B cell (primary cell): ENCODE measurements around the gene STK16. TPM values are rescaled to one million over a fixed set of nuclear protein-coding genes. Genes with fewer than 3 reads are reported as not detected.

ENCODE experiments used
- ATAC-seq: fragments of 200-7000 bp; cut with Tn5 transposase; one replicate; pipeline ENCODE4 v1.10.0; 2021; ENCODE audit warnings: low read depth, mild to moderate bottlenecking, moderate number of reproducible peaks, moderate library complexity
- CTCF ChIA-PET: fragments of 350-600 bp; sonication (Branson Sonifier 250); formaldehyde crosslinking; loops from one replicate; lab custom pipeline; 2021; ENCODE audit warnings: antibody characterized with exemption, inconsistent platforms; lab: Charles Lee
- POLR2A ChIA-PET: fragments of 350-600 bp; sonication (Branson Sonifier 250); formaldehyde crosslinking; loops from one replicate; lab custom pipeline; 2021; ENCODE audit warnings: antibody characterized with exemption; lab: Charles Lee
- DNase-seq: peaks from one replicate; pipeline ENCODE4 v3.0.0; 2013
- H2AFZ ChIP-seq: 2 replicates; pipeline ENCODE4 v1.6.1; 2012; ENCODE audit warnings: mild to moderate bottlenecking, low read depth, low read length; ENCODE audit not compliant: insufficient read depth, poor library complexity, severe bottlenecking
- H3K27ac ChIP-seq, 2 donors: 1 replicate in 1 of 2; 2 replicates in 1 of 2; pipeline ENCODE4 v1.5.1; 2012 to 2013; ENCODE audit warnings: low read length in 2 of 2, mild to moderate bottlenecking in 2 of 2, moderate library complexity in 1 of 2
- H3K27me3 ChIP-seq, 4 experiments: fragments of 200-600 bp in 1 of 4; sonication (generic) in 1 of 4; replicated peaks in 1 of 4; 1 replicate in 2 of 4; 2 replicates in 2 of 4; pipeline versions ENCODE4 v1.6.1 to v1.7.0; 2013 to 2016; ENCODE audit warnings: low read length in 3 of 4, mild to moderate bottlenecking in 2 of 4, mixed read lengths in 1 of 4, moderate library complexity in 1 of 4; ENCODE audit not compliant: insufficient read depth in 4 of 4, control insufficient read depth in 3 of 4; ENCODE audit errors: control extremely low read depth in 1 of 4
- H3K36me3 ChIP-seq, 2 experiments: replicated peaks in 1 of 2; 1 replicate in 1 of 2; 2 replicates in 1 of 2; pipeline versions ENCODE4 v1.6.1 to v1.7.1; 2013; ENCODE audit warnings: low read length in 1 of 2; ENCODE audit not compliant: insufficient read depth in 2 of 2, control insufficient read depth in 1 of 2; ENCODE audit errors: control extremely low read depth in 1 of 2, extremely low read depth in 1 of 2
- H3K4me1 ChIP-seq, 2 donors: fragments of 200-600 bp in 1 of 2; sonication (generic) in 1 of 2; 1 replicate in 1 of 2; 2 replicates in 1 of 2; pipeline versions ENCODE4 v1.5.1 to v1.6.1; 2013 to 2017; ENCODE audit warnings: low read length in 2 of 2; ENCODE audit not compliant: control insufficient read depth in 2 of 2, insufficient read depth in 2 of 2
- H3K4me2 ChIP-seq: replicated peaks from 2 replicates; pipeline ENCODE3; 2012; ENCODE audit warnings: mild to moderate bottlenecking, low read depth, low read length; ENCODE audit not compliant: poor library complexity, severe bottlenecking
- H3K4me3 ChIP-seq, 5 experiments: fragments of 200-600 bp in 1 of 5; sonication (generic) in 1 of 5; 1 replicate in 3 of 5; 2 replicates in 2 of 5; pipeline versions ENCODE4 v1.5.1 to v1.7.0; 2011 to 2016; ENCODE audit warnings: low read length in 4 of 5, mild to moderate bottlenecking in 4 of 5, low read depth in 2 of 5, control low read depth in 1 of 5, moderate library complexity in 1 of 5; ENCODE audit not compliant: insufficient read depth in 1 of 5; ENCODE audit errors: control extremely low read depth in 1 of 5, extremely low read depth in 1 of 5
- H3K79me2 ChIP-seq: fragments of 200-600 bp; sonication (generic); one replicate; pipeline ENCODE4 v1.6.0; 2016; ENCODE audit warnings: low read length; ENCODE audit not compliant: control insufficient read depth, insufficient read depth
- H3K9ac ChIP-seq: fragments of 200-600 bp; sonication (generic); 2 replicates; pipeline ENCODE4 v1.6.1; 2017; ENCODE audit warnings: mild to moderate bottlenecking, low read length, moderate library complexity
- H3K9me3 ChIP-seq, 3 donors: one replicate each; pipeline versions ENCODE4 v1.6.1 to v1.7.1; 2013; ENCODE audit warnings: low read length in 2 of 3; ENCODE audit not compliant: control insufficient read depth in 2 of 3, insufficient read depth in 1 of 3; ENCODE audit errors: control extremely low read depth in 1 of 3
- H4K20me1 ChIP-seq: 2 replicates; pipeline ENCODE4 v1.6.0; 2012; ENCODE audit warnings: mild to moderate bottlenecking, low read length; ENCODE audit not compliant: insufficient read depth, control insufficient read depth, poor library complexity, severe bottlenecking
- H3K27ac Mint-ChIP-seq: one replicate; pipeline ENCODE4 v1.8.0; 2021; ENCODE audit warnings: mixed read lengths
- H3K27me3 Mint-ChIP-seq: one replicate; pipeline ENCODE4 v1.8.0; 2021; ENCODE audit warnings: mixed read lengths
- H3K4me1 Mint-ChIP-seq: one replicate; pipeline ENCODE4 v1.8.0; 2021; ENCODE audit warnings: mixed read lengths
- H3K4me3 Mint-ChIP-seq: one replicate; pipeline ENCODE4 v1.8.0; 2021; ENCODE audit warnings: mixed read lengths
- H3K9me3 Mint-ChIP-seq: one replicate; pipeline ENCODE4 v1.8.0; 2022; ENCODE audit warnings: mixed read lengths; ENCODE audit not compliant: insufficient read depth
- EZH2 ChIP-seq: IDR thresholded peaks from 2 replicates; pipeline ENCODE4 v1.6.1; 2012; ENCODE audit warnings: borderline replicate concordance, low read depth, mild to moderate bottlenecking, moderate library complexity, low read length; ENCODE audit not compliant: insufficient read depth, poor library complexity, severe bottlenecking
- WGBS: methylation state at CpG from one replicate; pipeline ENCODE4 v1.1.5; 2013; ENCODE audit warnings: missing lambda C conversion rate; ENCODE audit not compliant: insufficient coverage; 5-methylcytosine and 5-hydroxymethylcytosine counted together
- intact Hi-C: fragments of 100-400 bp; cut with micrococcal nuclease; formaldehyde crosslinking; loops from one replicate; pipeline ENCODE4 v1.10.0; 2022
- polyA plus RNA-seq: library from polyadenylated mRNA; depleted of rRNA; stranded (reverse); fragments of >200 nt; gene quantifications from 2 replicates; pipeline ENCODE4 v1.2.3, GENCODE V29; 2012
- total RNA-seq, 2 donors: library from RNA; stranded (reverse); fragments of 120-200 nt in 1 of 2; gene quantifications; 1 replicate in 1 of 2; 2 replicates in 1 of 2; pipeline versions ENCODE4 v1.2.3 to v1.2.4, GENCODE V29; 2013 to 2022
- TF ChIP-seq, protein P1 (sequence below): fragments of 200-600 bp; IDR thresholded peaks from one replicate; pipeline ENCODE4 v1.8.0; 2022; ENCODE audit warnings: antibody characterized with exemption, mild to moderate bottlenecking

Gene STK16
- total and polyA plus RNA-seq, 2 donors (not counting 1 experiment from before 2014, with no cell fraction given), result 29.0 to 60.1 TPM

DNA sequence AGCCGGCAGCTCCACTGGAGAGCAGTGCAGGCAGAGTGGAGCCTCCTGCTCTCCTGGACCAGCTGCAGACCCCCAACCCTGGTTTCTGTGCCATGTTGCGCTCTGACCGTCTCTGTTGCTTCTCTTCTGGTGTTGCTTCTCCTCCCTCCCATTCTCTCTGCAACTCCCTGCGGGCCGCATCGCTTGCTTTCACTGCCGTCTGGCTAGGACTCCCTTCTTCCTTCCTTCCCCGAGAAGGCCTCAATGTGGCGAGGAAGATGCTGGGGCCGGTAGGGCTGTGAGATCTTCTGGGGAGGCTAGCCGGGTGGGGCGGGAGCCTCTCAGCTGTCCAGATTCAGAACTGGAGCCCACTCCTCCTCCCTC lies 40.1 kb downstream of the STK16 start:
- intact Hi-C loops, result no loop called here
- TF ChIP-seq, protein P1, sequence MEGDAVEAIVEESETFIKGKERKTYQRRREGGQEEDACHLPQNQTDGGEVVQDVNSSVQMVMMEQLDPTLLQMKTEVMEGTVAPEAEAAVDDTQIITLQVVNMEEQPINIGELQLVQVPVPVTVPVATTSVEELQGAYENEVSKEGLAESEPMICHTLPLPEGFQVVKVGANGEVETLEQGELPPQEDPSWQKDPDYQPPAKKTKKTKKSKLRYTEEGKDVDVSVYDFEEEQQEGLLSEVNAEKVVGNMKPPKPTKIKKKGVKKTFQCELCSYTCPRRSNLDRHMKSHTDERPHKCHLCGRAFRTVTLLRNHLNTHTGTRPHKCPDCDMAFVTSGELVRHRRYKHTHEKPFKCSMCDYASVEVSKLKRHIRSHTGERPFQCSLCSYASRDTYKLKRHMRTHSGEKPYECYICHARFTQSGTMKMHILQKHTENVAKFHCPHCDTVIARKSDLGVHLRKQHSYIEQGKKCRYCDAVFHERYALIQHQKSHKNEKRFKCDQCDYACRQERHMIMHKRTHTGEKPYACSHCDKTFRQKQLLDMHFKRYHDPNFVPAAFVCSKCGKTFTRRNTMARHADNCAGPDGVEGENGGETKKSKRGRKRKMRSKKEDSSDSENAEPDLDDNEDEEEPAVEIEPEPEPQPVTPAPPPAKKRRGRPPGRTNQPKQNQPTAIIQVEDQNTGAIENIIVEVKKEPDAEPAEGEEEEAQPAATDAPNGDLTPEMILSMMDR, result no peak
- no peak for TF ChIP-seq EZH2
- H3K27me3 ChIP-seq, result no peaks in the 10 kb centered on the region
- Mint-ChIP-seq H3K27ac (no peak overlapping the region), H3K9me3 (no peaks in the 10 kb centered on the region), H3K4me3 (no peak overlapping the region), H3K4me1 (peaks cover 11% of the 10 kb centered on the region), H3K27me3 (no peaks in the 10 kb centered on the region)
- no peak overlapping the region for H3K9ac ChIP-seq
- no peaks in the 10 kb centered on the region for H3K79me2 ChIP-seq
- H3K36me3 ChIP-seq, result peaks cover 2 to 59% of the 10 kb centered on the region in 2 experiments
- 96% methylated on average over 5 of the region's 12 CpGs for WGBS
- H3K4me3 ChIP-seq, result no peak overlapping the region
- H3K27ac ChIP-seq, result no peak overlapping the region
- H3K4me1 ChIP-seq, result peaks cover 8 to 13% of the 10 kb centered on the region in 2 donors
- CTCF ChIA-PET, result interaction anchor here (15.8 kb wide), 1 partner anchor 8 kb away, joined by 239 read pairs; no protein-coding TSS in a partner anchor
- DNase-seq (no peak), ATAC-seq (no peak)
- H4K20me1 ChIP-seq, result peaks cover 43% of the 10 kb centered on the region
- no peak overlapping the region for H3K4me2 ChIP-seq
- POLR2A ChIA-PET, result interaction anchor here (1.4 kb wide), 1 partner anchor 9 kb away, joined by 5 read pairs; no protein-coding TSS in a partner anchor
- no peaks in the 10 kb centered on the region for H3K9me3 ChIP-seq
- H2AFZ ChIP-seq, result no peak overlapping the region

DNA sequence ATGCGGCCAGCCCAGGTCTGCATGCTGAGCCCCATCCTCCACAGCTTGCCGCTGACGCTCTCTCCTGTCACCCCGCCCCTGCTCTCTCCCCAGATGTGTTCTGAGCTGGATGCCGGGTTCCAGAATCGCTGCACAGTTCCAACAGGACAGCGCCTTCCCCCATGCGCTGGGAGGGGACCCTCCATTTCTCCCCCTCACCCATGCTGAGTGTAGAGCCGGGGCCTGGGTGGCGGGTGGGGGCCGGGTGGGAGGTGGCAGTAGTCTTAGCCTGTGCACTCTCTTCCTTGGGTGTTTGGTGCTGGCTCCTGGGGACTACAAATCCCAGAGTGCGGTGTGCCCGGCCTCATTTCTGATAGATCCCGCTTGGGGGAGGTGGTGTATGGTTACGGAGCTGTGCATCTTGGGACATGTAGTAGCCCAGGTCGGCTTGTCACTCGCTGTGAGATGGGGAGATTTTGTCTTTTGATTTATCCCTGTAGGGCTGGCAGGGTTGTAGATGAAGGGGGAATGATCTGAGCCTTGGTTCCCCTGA lies 40.7 kb downstream of the STK16 start:
- Mint-ChIP-seq H3K27me3 (no peaks in the 10 kb centered on the region), H3K27ac (no peak overlapping the region), H3K4me1 (peaks cover 5% of the 10 kb centered on the region), H3K4me3 (no peak overlapping the region), H3K9me3 (no peaks in the 10 kb centered on the region)
- ATAC-seq, result no peak
- H4K20me1 ChIP-seq, result peaks cover 40% of the 10 kb centered on the region
- ChIA-PET CTCF (interaction anchor here (0.6 to 15.8 kb wide), 5 partner anchors 7 to 115 kb away, joined by 3 to 239 read pairs (median 4); no protein-coding TSS in a partner anchor), POLR2A (interaction anchor here (0.6 kb wide), 1 partner anchor 83 kb away, joined by 3 read pairs; no protein-coding TSS in a partner anchor)
- no peaks in the 10 kb centered on the region for H3K79me2 ChIP-seq
- peaks cover 2 to 7% of the 10 kb centered on the region in 2 donors for H3K4me1 ChIP-seq
- WGBS, result 95% methylated on average over 14 of the region's 17 CpGs
- H3K4me2 ChIP-seq, result no peak overlapping the region
- intact Hi-C loops, result no loop called here
- no peak overlapping the region for H2AFZ ChIP-seq
- no peak overlapping the region for H3K27ac ChIP-seq
- H3K4me3 ChIP-seq, result no peak overlapping the region
- H3K9me3 ChIP-seq, result no peaks in the 10 kb centered on the region
- no peak overlapping the region for H3K9ac ChIP-seq
- no peak for DNase-seq
- no peak for TF ChIP-seq EZH2
- TF ChIP-seq, protein P1, result no peak
- H3K36me3 ChIP-seq, result peaks cover 2 to 53% of the 10 kb centered on the region in 2 experiments
- H3K27me3 ChIP-seq, result no peaks in the 10 kb centered on the region
